ENCODE measurements around the gene SLC47A1. TPM values are rescaled to one million over a fixed set of nuclear protein-coding genes. Genes with fewer than 3 reads are reported as not detected.

Gene SLC47A1
- total RNA-seq, 1 donor = 1.1 TPM

DNA sequence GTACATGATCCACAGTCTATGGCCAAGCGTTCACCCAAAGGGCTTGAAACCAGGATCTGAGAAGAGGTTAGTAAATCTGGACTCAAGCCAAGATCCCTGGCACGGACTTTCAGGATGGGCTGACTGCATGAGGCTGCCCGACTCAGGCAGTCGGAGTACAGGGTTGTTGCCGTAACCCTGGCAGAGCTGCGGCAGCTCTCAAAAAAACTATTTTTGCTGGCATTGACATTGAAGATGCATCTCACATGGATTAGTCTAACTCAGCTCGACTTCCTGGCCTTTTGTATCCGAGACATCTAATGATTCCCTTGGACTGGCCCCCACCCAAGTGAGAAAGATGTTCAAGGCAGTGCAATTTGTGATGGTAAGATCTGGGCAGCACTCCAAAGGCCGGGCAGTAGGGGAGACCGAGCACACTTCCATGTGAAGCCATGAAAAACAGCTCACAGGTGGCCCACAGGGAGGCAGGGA lies 6.2 kb downstream of the SLC47A1 start:
- no peak overlapping the region for H2AFZ ChIP-seq (ENCODE audit: low read length)
- peaks cover 1% of the 10 kb centered on the region for H3K27me3 ChIP-seq (ENCODE audit: insufficient read depth, low read length)
- no peak for DNase-seq (ENCODE audit: insufficient read length, low spot score, missing footprints)
- no peaks in the 10 kb centered on the region for H3K9me3 ChIP-seq (ENCODE audit: low read depth, low read length)
- TF ChIP-seq, protein P1, sequence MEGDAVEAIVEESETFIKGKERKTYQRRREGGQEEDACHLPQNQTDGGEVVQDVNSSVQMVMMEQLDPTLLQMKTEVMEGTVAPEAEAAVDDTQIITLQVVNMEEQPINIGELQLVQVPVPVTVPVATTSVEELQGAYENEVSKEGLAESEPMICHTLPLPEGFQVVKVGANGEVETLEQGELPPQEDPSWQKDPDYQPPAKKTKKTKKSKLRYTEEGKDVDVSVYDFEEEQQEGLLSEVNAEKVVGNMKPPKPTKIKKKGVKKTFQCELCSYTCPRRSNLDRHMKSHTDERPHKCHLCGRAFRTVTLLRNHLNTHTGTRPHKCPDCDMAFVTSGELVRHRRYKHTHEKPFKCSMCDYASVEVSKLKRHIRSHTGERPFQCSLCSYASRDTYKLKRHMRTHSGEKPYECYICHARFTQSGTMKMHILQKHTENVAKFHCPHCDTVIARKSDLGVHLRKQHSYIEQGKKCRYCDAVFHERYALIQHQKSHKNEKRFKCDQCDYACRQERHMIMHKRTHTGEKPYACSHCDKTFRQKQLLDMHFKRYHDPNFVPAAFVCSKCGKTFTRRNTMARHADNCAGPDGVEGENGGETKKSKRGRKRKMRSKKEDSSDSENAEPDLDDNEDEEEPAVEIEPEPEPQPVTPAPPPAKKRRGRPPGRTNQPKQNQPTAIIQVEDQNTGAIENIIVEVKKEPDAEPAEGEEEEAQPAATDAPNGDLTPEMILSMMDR (IDR thresholded peaks at IDR 0.05; ENCODE audit: extremely low read depth, low read depth, low read length) = no peak
- no peak overlapping the region for H3K4me2 ChIP-seq (ENCODE audit: insufficient read depth, low read length)
- H3K4me3 ChIP-seq (ENCODE audit: insufficient read depth, low read length) = no peak overlapping the region
- no peak overlapping the region for H3K27ac ChIP-seq (ENCODE audit: low read depth, low read length)
- no peaks in the 10 kb centered on the region for H3K4me1 ChIP-seq (ENCODE audit: insufficient read depth, low read length)
- H3K79me2 ChIP-seq (ENCODE audit: insufficient read depth, low read length) = no peaks in the 10 kb centered on the region
- no peaks in the 10 kb centered on the region for H3K36me3 ChIP-seq (ENCODE audit: insufficient read depth, low read length)
- H4K20me1 ChIP-seq (ENCODE audit: insufficient read depth, low read length) = no peaks in the 10 kb centered on the region

DNA sequence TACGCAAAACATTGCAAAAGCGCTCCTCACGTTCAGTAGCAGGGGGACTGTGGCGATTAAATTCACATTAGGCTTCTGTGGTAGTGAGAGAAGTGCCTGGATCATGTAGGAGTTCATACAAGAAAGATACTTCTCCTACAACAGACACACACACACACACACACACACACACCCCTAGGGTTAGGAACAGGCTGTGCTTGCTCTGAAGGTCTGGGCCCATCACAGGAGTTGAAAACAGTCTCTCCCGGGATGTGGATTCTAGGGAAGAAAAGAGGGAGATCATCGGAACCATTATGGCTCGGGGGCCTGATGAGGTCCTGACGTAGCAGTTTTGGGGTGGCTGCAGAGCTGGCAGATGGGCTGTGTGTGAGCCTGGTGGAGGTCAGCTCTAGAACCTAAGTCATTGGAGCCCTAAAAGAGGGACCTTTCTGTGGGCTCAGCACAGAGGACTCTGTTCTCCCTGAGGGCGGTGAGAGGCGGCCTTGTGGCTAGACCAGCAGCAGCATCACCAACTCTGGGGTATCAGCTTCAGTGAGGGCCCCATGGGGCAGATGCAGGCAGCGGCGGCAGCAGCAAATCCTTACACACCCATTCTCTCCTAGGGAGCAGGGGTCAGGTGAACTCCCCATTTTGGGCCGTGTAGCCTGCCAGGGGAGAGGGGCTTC lies 7.2 kb downstream of the SLC47A1 start:
- Histone ChIP-seq H3K4me3 (ENCODE audit: insufficient read depth, low read length) (no peak overlapping the region), H3K27me3 (ENCODE audit: insufficient read depth, low read length) (no peaks in the 10 kb centered on the region), H4K20me1 (ENCODE audit: insufficient read depth, low read length) (no peaks in the 10 kb centered on the region), H3K9me3 (ENCODE audit: low read depth, low read length) (no peaks in the 10 kb centered on the region), H3K79me2 (ENCODE audit: insufficient read depth, low read length) (no peaks in the 10 kb centered on the region), H3K36me3 (ENCODE audit: insufficient read depth, low read length) (no peaks in the 10 kb centered on the region), H3K4me1 (ENCODE audit: insufficient read depth, low read length) (no peaks in the 10 kb centered on the region), H3K27ac (ENCODE audit: low read depth, low read length) (no peak overlapping the region), H2AFZ (ENCODE audit: low read length) (no peak overlapping the region), H3K4me2 (ENCODE audit: insufficient read depth, low read length) (no peak overlapping the region)
- TF ChIP-seq, protein P1 (IDR thresholded peaks at IDR 0.05; ENCODE audit: extremely low read depth, low read depth, low read length) = no peak
- no peak for DNase-seq (ENCODE audit: insufficient read length, low spot score, missing footprints)

DNA sequence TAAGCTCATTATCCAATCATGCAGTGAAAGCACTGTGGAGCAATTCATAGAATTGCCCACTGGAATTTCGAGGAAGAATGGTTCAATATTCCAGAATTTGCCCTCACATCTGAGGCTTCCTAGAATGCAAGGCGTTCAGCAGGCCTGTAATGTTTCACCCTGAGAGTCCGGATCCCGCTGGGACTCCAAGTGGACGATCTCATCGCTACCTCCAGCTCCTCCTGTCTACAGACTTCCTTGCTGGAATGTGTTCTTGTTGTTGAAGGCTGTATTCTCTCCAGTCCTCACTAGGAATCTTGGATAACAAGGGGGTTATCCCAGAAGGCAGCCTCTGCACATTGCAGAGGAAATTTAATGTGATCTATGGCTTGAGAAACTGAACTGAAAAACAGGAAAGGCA lies 7.8 kb downstream of the SLC47A1 start:
- Histone ChIP-seq H3K36me3 (ENCODE audit: insufficient read depth, low read length) (no peaks in the 10 kb centered on the region), H2AFZ (ENCODE audit: low read length) (no peak overlapping the region), H3K27me3 (ENCODE audit: insufficient read depth, low read length) (no peaks in the 10 kb centered on the region), H3K27ac (ENCODE audit: low read depth, low read length) (no peak overlapping the region), H3K79me2 (ENCODE audit: insufficient read depth, low read length) (no peaks in the 10 kb centered on the region), H4K20me1 (ENCODE audit: insufficient read depth, low read length) (no peaks in the 10 kb centered on the region), H3K4me3 (ENCODE audit: insufficient read depth, low read length) (no peak overlapping the region), H3K4me1 (ENCODE audit: insufficient read depth, low read length) (no peaks in the 10 kb centered on the region), H3K9me3 (ENCODE audit: low read depth, low read length) (no peaks in the 10 kb centered on the region), H3K4me2 (ENCODE audit: insufficient read depth, low read length) (no peak overlapping the region)
- DNase-seq (ENCODE audit: insufficient read length, low spot score, missing footprints) = no peak
- TF ChIP-seq, protein P1 (IDR thresholded peaks at IDR 0.05; ENCODE audit: extremely low read depth, low read depth, low read length) = no peak

DNA sequence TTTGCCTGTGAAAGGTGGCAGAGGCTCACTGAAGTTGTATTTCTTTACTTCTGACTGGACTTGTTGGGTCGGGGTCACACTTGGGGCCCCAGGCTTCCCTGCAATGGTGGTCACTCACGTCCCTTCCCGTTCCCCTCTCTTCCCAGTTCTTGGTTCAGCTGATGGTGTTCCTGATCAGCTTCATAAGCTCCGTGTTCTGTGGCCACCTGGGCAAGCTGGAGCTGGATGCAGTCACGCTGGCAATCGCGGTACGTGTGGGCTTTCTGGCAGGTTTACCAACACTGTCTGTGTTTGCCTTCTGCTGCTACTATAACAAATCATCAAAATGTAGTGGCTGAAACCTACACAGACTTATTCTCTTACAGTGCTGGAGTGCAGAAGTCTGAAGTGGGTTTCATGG lies 8.6 kb downstream of the SLC47A1 start:
- Histone ChIP-seq H3K4me2 (ENCODE audit: insufficient read depth, low read length) (no peak overlapping the region), H3K79me2 (ENCODE audit: insufficient read depth, low read length) (no peaks in the 10 kb centered on the region), H3K27ac (ENCODE audit: low read depth, low read length) (no peak overlapping the region), H4K20me1 (ENCODE audit: insufficient read depth, low read length) (no peaks in the 10 kb centered on the region), H3K9me3 (ENCODE audit: low read depth, low read length) (no peaks in the 10 kb centered on the region), H2AFZ (ENCODE audit: low read length) (no peak overlapping the region), H3K4me1 (ENCODE audit: insufficient read depth, low read length) (no peaks in the 10 kb centered on the region), H3K4me3 (ENCODE audit: insufficient read depth, low read length) (no peak overlapping the region), H3K36me3 (ENCODE audit: insufficient read depth, low read length) (no peaks in the 10 kb centered on the region), H3K27me3 (ENCODE audit: insufficient read depth, low read length) (no peaks in the 10 kb centered on the region)
- TF ChIP-seq, protein P1 (IDR thresholded peaks at IDR 0.05; ENCODE audit: extremely low read depth, low read depth, low read length) = no peak
- DNase-seq (ENCODE audit: insufficient read length, low spot score, missing footprints) = no peak

All from osteoblast (primary cell).